Measurements from ENCODE around the gene LRRC47.

The LRRC47 gene

GRCh38 chr1:3730543-3731247, 65.6 kb downstream of the LRRC47 start:
- no peak overlapping the region for H2AFZ ChIP-seq (ENCODE audit: low read length)
- no peak overlapping the region for H3K4me3 ChIP-seq (ENCODE audit: low read depth, low read length, poor library complexity, severe bottlenecking)
- H3K36me3 ChIP-seq (ENCODE audit: insufficient read depth, low read length) = peaks cover 2% of the 10 kb centered on the region
- H3K9me3 ChIP-seq (ENCODE audit: low read length) = no peaks in the 10 kb centered on the region
- TF ChIP-seq EZH2 (IDR thresholded peaks at IDR 0.05; ENCODE audit: borderline replicate concordance, low read length) (no peak), CTCF (IDR thresholded peaks at IDR 0.05; ENCODE audit: low read length) (no peak)
- no peaks in the 10 kb centered on the region for H3K79me2 ChIP-seq (ENCODE audit: insufficient read depth, low read length)
- no peak overlapping the region for H3K27ac ChIP-seq (ENCODE audit: low read depth, low read length, poor library complexity, severe bottlenecking)
- no peaks in the 10 kb centered on the region for H3K9me2 ChIP-seq (ENCODE audit: low read depth, low read length)
- no peaks in the 10 kb centered on the region for H3F3A ChIP-seq (ENCODE audit: insufficient read depth, low read length)
- H4K20me1 ChIP-seq (ENCODE audit: insufficient read depth, low read length) = no peaks in the 10 kb centered on the region
- no peak overlapping the region for H3K9ac ChIP-seq (ENCODE audit: low read length)
- H3K27me3 ChIP-seq (ENCODE audit: insufficient read depth, low read length) = peaks cover 12% of the 10 kb centered on the region; the same call in 1 of the 2 replicates
- H3K4me2 ChIP-seq (ENCODE audit: low read length) = no peak overlapping the region
- H3K4me1 ChIP-seq (ENCODE audit: insufficient read depth, low read length, severe bottlenecking) = no peaks in the 10 kb centered on the region

- Histone ChIP-seq H3K36me3 (ENCODE audit: insufficient read depth, low read length) (no peaks in the 10 kb centered on the region), H3K4me3 (ENCODE audit: low read depth, low read length, poor library complexity, severe bottlenecking) (no peak overlapping the region), H3K4me1 (ENCODE audit: insufficient read depth, low read length, severe bottlenecking) (no peaks in the 10 kb centered on the region), H3K9ac (ENCODE audit: low read length) (no peak overlapping the region), H3K9me2 (ENCODE audit: low read depth, low read length) (no peaks in the 10 kb centered on the region), H4K20me1 (ENCODE audit: insufficient read depth, low read length) (no peaks in the 10 kb centered on the region), H3K79me2 (ENCODE audit: insufficient read depth, low read length) (no peaks in the 10 kb centered on the region), H3K27me3 (ENCODE audit: insufficient read depth, low read length) (peaks cover 12% of the 10 kb centered on the region; the same call in 1 of the 2 replicates), H3K4me2 (ENCODE audit: low read length) (no peak overlapping the region), H3F3A (ENCODE audit: insufficient read depth, low read length) (no peaks in the 10 kb centered on the region), H3K27ac (ENCODE audit: low read depth, low read length, poor library complexity, severe bottlenecking) (no peak overlapping the region), H3K9me3 (ENCODE audit: low read length) (no peaks in the 10 kb centered on the region), H2AFZ (ENCODE audit: low read length) (no peak overlapping the region)
- no peak for TF ChIP-seq EZH2 (IDR thresholded peaks at IDR 0.05; ENCODE audit: borderline replicate concordance, low read length)
- no peak for TF ChIP-seq CTCF (IDR thresholded peaks at IDR 0.05; ENCODE audit: low read length)
Observed at GRCh38 chr1:3729594-3730542, 66.4 kb downstream of the LRRC47 start.

Data from OCI-LY1 (cell line).